GM12874 (cell line): ENCODE results near the gene CFHR2.
"Not testable (repeated sequence)": the region's sequence is repeated elsewhere in the genome, so short reads cannot be mapped to it uniquely, and the experiment has no call there.

Experiments
- TF ChIP-seq, protein P1 (sequence below): IDR thresholded peaks from 2 replicates; pipeline ENCODE4 v1.5.1; 2011; ENCODE audit warnings: low read depth, mild to moderate bottlenecking, control low read depth, low read length, moderate library complexity; ENCODE audit not compliant: insufficient read depth

The CFHR2 gene

DNA sequence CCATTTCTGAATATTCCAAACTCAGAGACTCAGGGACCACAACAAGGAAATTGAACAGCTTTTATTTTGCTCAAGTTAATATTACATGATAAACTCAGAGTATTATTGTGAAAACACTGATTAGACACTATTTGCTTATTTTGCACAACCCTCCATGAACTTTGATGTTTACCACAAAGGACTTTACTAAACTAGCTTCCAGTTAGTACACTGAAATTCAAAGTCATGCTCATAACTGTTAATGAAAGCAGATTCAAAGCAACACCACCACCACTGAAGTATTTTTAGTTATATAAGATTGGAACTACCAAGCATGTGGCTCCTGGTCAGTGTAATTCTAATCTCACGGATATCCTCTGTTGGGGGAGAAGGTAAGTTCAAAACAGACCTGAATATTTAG lies at the start of gene CFHR2:
TSS of gene CFHR2 (plus strand) at position 171 of the 400 bp plus-strand sequence. CDS start at position 314, 143 bp downstream.
- TF ChIP-seq, protein P1, sequence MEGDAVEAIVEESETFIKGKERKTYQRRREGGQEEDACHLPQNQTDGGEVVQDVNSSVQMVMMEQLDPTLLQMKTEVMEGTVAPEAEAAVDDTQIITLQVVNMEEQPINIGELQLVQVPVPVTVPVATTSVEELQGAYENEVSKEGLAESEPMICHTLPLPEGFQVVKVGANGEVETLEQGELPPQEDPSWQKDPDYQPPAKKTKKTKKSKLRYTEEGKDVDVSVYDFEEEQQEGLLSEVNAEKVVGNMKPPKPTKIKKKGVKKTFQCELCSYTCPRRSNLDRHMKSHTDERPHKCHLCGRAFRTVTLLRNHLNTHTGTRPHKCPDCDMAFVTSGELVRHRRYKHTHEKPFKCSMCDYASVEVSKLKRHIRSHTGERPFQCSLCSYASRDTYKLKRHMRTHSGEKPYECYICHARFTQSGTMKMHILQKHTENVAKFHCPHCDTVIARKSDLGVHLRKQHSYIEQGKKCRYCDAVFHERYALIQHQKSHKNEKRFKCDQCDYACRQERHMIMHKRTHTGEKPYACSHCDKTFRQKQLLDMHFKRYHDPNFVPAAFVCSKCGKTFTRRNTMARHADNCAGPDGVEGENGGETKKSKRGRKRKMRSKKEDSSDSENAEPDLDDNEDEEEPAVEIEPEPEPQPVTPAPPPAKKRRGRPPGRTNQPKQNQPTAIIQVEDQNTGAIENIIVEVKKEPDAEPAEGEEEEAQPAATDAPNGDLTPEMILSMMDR, result not testable (repeated sequence)

DNA sequence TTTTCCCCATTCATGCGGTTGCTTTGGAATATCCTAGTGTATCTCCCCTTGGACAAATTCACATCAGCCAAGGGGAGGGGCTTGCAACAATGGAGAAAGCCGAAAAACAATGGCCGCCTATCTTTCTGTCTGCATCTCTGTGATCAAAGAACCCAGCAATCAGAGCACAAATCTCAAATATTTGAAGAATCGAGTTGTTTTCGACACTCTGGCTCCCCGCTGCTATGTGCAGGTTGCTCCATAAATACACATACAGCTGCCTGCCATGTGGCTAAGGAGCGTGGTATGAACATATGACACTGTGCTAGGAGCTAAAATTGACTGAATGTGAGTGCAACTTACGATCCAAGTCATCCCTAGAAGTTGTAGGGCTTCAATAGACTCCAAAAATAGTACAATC lies 47.2 kb upstream of the CFHR2 start:
- TF ChIP-seq, protein P1, result no peak

DNA sequence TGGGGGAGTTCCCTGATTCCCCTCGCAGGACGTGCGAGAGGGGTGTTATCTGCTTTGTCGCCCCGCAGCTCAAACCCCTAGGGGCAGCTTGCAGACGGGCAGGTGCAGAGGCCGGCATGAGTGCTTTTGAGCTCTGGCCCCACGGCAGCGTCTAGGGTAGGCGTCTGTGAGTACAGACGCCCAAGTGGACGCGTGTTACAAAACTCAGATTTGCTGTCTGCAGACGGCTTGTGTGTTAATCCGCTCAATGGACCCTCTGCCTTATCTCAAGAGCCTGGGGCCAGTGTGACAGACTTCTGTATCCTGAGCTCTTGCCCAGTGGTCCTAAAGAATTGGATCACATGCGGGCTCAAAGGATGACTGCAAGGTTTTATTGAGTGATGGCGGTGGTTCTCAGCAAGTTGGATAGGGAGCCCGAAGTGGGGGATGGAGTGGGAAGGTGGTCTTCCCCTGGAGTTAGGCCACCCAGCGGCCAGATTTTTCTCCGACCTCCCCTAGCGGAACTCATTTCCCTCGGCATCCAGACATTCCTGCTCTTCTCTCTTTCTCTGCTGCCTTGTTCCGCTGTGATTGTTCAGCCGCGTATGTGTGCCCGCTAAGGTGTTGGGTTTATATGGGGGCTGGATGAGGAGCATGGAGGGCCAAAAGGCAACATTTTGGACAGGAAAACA lies 46.2 kb upstream of the CFHR2 start:
- TF ChIP-seq, protein P1, result no peak

DNA sequence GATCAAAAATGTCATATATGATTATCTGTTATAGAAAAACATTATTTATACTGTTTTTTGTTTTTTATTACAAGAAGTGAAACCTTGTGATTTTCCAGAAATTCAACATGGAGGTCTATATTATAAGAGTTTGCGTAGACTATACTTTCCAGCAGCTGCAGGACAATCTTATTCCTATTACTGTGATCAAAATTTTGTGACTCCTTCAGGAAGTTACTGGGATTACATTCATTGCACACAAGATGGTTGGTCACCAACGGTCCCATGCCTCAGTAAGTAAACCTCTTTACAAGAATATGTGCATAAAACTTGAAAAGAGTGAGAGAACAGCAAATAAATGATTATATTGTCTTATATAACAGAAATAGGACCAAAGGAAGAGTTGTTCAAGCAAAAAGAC lies 41.2 kb upstream of the CFHR2 start:
- TF ChIP-seq, protein P1, result no peak

DNA sequence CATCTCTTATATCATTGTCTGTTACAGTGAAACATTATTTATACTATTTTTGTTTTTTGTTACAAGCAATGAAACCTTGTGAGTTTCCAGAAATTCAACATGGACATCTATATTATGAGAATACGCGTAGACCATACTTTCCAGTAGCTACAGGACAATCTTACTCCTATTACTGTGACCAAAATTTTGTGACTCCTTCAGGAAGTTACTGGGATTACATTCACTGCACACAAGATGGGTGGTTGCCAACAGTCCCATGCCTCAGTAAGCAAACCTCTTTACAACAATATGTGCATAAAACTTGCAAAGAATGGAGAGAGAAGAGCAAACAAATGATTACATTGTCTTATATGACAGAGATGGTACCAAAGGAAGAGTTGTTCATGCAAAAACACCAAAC lies 33.3 kb upstream of the CFHR2 start:
- TF ChIP-seq, protein P1, result no peak

DNA sequence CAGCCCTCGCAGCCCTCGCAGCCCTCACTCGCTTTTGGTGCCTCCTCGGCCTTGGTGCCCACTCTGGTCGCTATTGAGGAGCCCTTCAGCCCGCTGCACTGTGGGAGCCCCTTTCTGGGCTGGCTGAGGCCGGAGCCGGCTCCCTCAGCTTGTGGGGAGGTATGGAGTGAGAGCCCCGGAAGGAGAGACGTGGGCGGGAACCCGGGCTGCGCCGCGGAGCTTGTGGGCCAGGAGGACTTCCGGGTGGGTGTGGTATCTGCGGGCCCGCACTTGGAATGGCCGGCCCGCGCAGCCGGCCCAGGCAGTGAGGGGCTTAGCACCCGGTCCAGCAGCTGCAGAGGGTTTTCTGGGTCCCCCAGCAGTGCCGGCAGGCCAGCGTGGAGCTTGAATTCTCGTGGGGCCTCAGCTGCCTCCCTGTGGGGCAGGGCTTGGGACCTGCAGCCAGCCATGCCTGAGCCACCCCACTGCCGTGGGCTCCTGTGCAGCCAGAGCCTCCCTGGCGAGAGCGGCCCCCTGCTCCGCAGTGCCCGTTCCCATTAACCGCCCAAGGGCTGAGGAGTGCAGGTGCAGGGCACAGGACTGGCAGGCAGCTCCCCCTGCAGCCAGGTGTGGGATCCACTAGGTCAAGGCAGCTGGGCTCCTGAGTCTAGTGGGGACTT lies 9.9 kb upstream of the CFHR2 start:
- TF ChIP-seq, protein P1, result no peak

DNA sequence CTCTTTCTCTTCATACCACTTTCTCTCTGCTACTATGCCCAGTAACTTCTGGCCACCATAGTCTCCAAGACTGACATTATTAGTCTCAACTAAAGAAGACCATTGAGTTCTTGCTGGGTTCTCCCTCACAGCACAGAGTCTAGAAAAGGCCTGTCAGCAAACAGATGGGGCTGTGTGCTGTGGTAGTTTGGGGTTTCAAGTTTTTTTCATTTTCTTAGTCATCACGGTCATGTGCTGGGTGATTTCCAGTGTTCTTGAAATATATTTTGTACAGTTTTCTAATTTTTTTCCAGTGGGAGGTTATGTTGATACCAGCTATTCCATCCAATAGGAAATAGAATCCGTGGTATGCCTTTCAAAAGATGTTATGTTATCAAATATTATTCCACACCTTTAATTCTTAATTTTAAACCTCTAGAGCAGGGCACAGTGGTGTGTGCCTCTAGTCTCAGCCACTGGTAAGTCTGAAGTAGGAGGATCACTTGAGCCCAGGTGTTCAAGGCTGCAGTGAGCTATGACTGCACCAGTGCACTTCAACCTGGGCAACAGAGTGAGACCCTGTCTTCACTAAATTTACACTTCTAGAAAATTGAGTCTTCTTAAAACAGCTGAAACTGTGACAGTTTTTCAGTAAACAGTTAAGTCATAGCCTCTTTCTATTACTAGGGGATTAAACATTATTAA lies 8.3 kb downstream of the CFHR2 start:
- TF ChIP-seq, protein P1, result no peak
